Stimulated activated naive CD4-positive, alpha-beta T cell treated with Interleukin-2 at 50 U/mL for 16 hours (primary cell): ENCODE measurements around the gene PSMD5.
"Not testable (repeated sequence)": the region's sequence is repeated elsewhere in the genome, so short reads cannot be mapped to it uniquely, and the experiment has no call there.

Source experiments
- DNase-seq: peaks from one replicate; lab custom pipeline; 2025; lab: John Stamatoyannopoulos, UW

Gene PSMD5

DNA sequence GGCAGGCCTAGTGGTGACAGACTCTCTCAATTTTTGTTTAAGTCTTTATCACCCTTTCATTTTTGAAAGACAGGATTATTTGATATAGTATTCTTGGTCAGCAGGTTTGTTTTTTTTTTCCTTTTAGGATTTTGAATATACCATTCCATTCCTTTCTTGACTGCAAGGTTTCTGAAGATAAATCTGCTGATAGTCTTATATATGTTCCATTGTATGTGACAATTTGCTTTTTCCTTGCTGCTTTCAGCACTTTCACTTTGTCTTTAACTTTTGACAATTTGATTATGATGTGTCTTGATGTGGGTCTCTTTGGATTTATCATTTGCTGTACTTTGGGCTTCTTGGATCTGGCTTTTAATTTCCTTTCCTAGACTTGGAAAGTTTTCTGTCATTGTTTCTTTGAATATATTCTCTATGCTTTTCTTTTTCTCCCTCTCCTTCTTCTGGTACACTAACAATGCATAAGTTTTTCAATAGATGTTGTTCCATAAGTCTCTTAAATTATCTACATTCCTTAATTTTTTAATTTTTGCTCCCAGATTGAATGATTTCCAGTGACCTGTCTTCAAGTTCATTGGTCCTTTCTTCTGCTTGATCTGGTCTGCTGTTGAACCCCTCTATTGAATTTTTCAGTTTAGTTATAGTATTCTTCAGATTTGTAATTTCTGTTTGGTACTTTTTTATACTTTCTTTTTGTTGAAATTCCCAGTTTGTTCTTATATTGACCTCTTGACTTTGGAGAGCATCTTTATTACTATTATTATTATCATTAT lies 34.9 kb downstream of the PSMD5 start:
- no peak for DNase-seq

- not testable (repeated sequence) for DNase-seq
These were observed 37.8 kb downstream of the PSMD5 start for GRCh38 chr9:120804784-120805363.

DNA sequence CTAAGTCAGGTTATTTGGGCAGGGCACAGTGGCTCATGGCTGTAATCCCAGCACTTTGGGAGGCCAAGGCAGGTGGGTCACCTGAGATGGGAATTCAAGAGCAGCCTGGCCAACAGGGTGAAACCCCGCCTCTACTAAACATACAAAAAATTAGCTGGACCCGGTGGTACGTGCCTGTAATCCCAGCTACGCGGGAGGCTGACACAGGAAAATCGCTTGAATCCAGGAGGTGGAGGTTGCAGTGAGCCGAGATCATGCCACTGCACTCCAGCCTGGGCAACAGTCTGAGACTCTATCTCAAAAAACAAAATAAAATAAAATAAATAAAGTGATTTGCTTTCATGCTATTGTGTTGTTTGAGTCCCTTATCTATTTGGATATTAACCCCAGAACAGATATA lies 41.3 kb downstream of the PSMD5 start:
- no peak for DNase-seq

GRCh38 chr9:120792898-120793765 lies 49.6 kb downstream of the PSMD5 start, which contains the start of gene FBXW2:
Gene FBXW2 (minus strand): TSS chr9:120793416. CDS start chr9:120788258, 5,158 bp downstream.
- peak; percentile 85 for DNase-seq

GRCh38 chr9:120791161-120791560 lies 51.6 kb downstream of the PSMD5 start:
- DNase-seq: no peak

- no peak for DNase-seq
These were observed 54.8 kb downstream of the PSMD5 start for GRCh38 chr9:120787933-120788332.

- no peak for DNase-seq
These were observed 59.1 kb downstream of the PSMD5 start for GRCh38 chr9:120783602-120784047.

DNA sequence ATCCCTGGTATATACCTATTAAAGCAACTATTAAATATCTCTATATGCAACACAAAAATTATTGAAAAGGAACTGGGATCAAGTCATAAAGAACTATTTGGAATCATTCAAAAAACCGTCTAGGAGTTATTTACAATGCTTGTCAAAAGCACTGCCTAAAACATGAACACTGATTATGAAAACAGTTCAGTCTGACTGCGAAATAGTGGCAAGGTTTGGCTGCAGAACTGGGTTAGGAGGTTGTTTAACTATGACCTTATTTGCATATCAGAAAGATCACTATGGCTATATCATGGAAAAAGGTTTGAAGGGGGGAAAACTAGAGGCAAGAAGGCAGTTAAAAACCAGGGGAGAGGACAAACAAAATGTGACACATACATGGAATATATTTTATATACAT lies 61.5 kb downstream of the PSMD5 start:
- no peak for DNase-seq

GRCh38 chr9:120780367-120780766 lies 62.4 kb downstream of the PSMD5 start:
- DNase-seq: no peak

DNA sequence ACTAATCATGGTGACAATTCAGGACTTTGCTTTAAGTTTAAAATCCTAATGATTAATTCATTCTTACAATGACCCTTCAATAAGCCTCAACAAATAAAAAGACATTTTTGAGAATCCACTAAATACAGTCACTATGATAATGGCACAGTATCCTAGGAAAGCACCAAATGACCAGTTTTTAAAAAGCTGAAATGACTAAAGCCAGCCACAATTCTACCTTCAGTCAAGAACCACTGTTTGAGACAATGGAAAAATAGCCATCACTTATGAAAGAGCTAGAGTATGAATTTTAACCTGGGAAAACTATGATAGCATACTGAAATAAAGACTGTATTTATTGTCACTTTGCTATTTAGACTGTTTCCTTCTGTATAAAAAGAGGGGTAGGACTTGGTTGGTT lies 63.5 kb downstream of the PSMD5 start:
- no peak for DNase-seq

GRCh38 chr9:120778758-120779157 lies 64.0 kb downstream of the PSMD5 start:
- DNase-seq: no peak

DNA sequence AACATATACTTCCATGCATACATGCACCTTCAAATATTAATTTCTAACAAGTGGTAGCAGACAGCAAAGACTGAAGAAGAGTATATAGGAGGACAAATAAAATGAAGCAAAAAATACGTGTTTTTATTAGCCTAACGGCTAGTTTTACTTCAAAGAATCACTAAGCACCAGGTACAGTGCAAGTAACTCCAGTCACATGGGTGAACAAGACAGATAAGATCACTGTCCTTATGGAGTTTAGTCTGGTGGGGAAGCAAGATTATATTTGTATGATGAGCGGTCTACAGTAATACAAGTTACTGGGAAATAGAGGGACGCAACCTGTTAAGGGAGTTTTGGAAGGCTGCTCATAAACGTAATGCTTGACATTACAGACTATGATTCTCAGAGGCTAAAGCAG lies 65.5 kb downstream of the PSMD5 start:
- DNase-seq: no peak

- DNase-seq: no peak
These were observed 65.9 kb downstream of the PSMD5 start for GRCh38 chr9:120776788-120777187.

- no peak for DNase-seq
These were observed 66.9 kb downstream of the PSMD5 start for GRCh38 chr9:120775859-120776258.

DNA sequence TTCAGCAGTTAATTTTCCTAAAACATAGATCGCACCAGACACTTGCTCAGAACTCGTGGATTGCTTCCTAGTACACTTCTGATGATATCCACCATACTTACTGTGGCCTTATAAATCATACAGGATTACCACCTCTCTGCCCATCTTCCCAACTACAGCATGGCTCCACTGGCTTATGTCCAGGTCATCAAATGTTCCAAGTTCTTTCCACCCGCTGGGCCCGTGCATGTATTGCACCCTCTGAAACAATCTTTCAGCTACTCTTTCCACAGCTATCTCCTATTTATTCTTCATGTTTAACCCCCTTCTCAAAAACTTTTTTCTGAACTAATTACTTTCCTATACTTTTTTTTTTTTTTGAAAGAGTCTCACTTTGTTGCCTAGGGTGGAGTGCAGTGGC lies 68.0 kb downstream of the PSMD5 start:
- DNase-seq: no peak

GRCh38 chr9:120773256-120773655 lies 69.5 kb downstream of the PSMD5 start:
- no peak for DNase-seq

GRCh38 chr9:120770931-120771330 lies 71.8 kb downstream of the PSMD5 start:
- DNase-seq: no peak

GRCh38 chr9:120768886-120769285 lies 73.8 kb downstream of the PSMD5 start:
- DNase-seq: no peak

GRCh38 chr9:120768247-120768646 lies 74.5 kb downstream of the PSMD5 start:
- DNase-seq: no peak

- no peak for DNase-seq
These were observed 75.3 kb downstream of the PSMD5 start for GRCh38 chr9:120767451-120767850.
